GM19324 (cell line): ENCODE data around the gene SLC22A23.

Experiments
- ATAC-seq: cut with Tn5 transposase; IDR thresholded peaks from one replicate; pipeline ENCODE4 v1.9.1; 2021; ENCODE audit warnings: mild to moderate bottlenecking, moderate library complexity; ENCODE audit not compliant: unreplicated experiment, low FRiP score

The SLC22A23 gene

GRCh38 chr6:3324262-3324942 lies 132.4 kb downstream of the SLC22A23 start:
- ATAC-seq, result no peak

- no peak for ATAC-seq
Observed at GRCh38 chr6:3323696-3324261, 133.1 kb downstream of the SLC22A23 start.

- no peak for ATAC-seq
Observed at GRCh38 chr6:3323148-3323547, 133.7 kb downstream of the SLC22A23 start.

- no peak for ATAC-seq
Observed at GRCh38 chr6:3322366-3322890, 134.4 kb downstream of the SLC22A23 start.

GRCh38 chr6:3321875-3322274 lies 135.0 kb downstream of the SLC22A23 start:
- no peak for ATAC-seq

- no peak for ATAC-seq
Observed at GRCh38 chr6:3321042-3321441, 135.8 kb downstream of the SLC22A23 start.

GRCh38 chr6:3320238-3320811 lies 136.5 kb downstream of the SLC22A23 start:
- ATAC-seq, result no peak

- no peak for ATAC-seq
Observed at GRCh38 chr6:3319610-3320200, 137.1 kb downstream of the SLC22A23 start.

GRCh38 chr6:3318821-3319540 lies 137.9 kb downstream of the SLC22A23 start:
- no peak for ATAC-seq

GRCh38 chr6:3318226-3318625 lies 138.6 kb downstream of the SLC22A23 start:
- no peak for ATAC-seq

GRCh38 chr6:3317741-3318211 lies 139.1 kb downstream of the SLC22A23 start:
- no peak for ATAC-seq

- ATAC-seq, result no peak
Observed at GRCh38 chr6:3316818-3317217, 140.0 kb downstream of the SLC22A23 start.

- no peak for ATAC-seq
Observed at GRCh38 chr6:3316331-3316730, 140.5 kb downstream of the SLC22A23 start.

- ATAC-seq, result no peak
Observed at GRCh38 chr6:3315841-3316240, 141.0 kb downstream of the SLC22A23 start.

GRCh38 chr6:3314621-3315467 lies 142.0 kb downstream of the SLC22A23 start:
- ATAC-seq, result no peak

GRCh38 chr6:3314176-3314575 lies 142.7 kb downstream of the SLC22A23 start:
- ATAC-seq, result no peak

GRCh38 chr6:3312604-3313231 lies 144.1 kb downstream of the SLC22A23 start:
- ATAC-seq, result no peak

- no peak for ATAC-seq
Observed at GRCh38 chr6:3311826-3312225, 145.0 kb downstream of the SLC22A23 start.

GRCh38 chr6:3310703-3311102 lies 146.1 kb downstream of the SLC22A23 start:
- ATAC-seq, result no peak
